Measurements from ENCODE around the gene LPP.

The LPP gene

GRCh38 chr3:188812198-188812597 is 658.2 kb downstream of the LPP start:
- no peaks in the 10 kb centered on the region for H3F3A ChIP-seq (ENCODE audit: control insufficient read depth, insufficient read depth)
- TF ChIP-seq EZH2phosphoT487 (IDR thresholded peaks at IDR 0.05; ENCODE audit: borderline replicate concordance, low read length) (no peak), CTCF (IDR thresholded peaks at IDR 0.05; ENCODE audit: low read depth, low read length, poor library complexity, severe bottlenecking) (no peak)
- no peak overlapping the region for H3K27ac ChIP-seq (ENCODE audit: low read depth, low read length)
- no peak overlapping the region for H3K4me3 ChIP-seq (ENCODE audit: low read length)
- peaks cover 11% of the 10 kb centered on the region; the same call in 1 of the 2 replicates for H3K9me3 ChIP-seq (ENCODE audit: control insufficient read depth, insufficient read depth, low read length)
- no peaks in the 10 kb centered on the region for H4K20me1 ChIP-seq (ENCODE audit: control insufficient read depth, insufficient read depth, low read depth, low read length)
- H3K27me3 ChIP-seq (ENCODE audit: control insufficient read depth, low read length), result no peaks in the 10 kb centered on the region
- H3K36me3 ChIP-seq (ENCODE audit: control insufficient read depth, low read length), result peaks cover 4% of the 10 kb centered on the region; the same call in 1 of the 2 replicates
- no peaks in the 10 kb centered on the region for H3K79me2 ChIP-seq (ENCODE audit: control insufficient read depth, low read length)
- no peaks in the 10 kb centered on the region for H3K4me1 ChIP-seq (ENCODE audit: control insufficient read depth, low read length)
- H3K9me2 ChIP-seq (replicated peaks; ENCODE audit: control insufficient read depth, low read length), result no peaks in the 10 kb centered on the region
- no peak overlapping the region for H3K4me2 ChIP-seq (ENCODE audit: low read length)

GRCh38 chr3:188814581-188814980 is 660.6 kb downstream of the LPP start:
- TF ChIP-seq EZH2phosphoT487 (IDR thresholded peaks at IDR 0.05; ENCODE audit: borderline replicate concordance, low read length) (no peak), CTCF (IDR thresholded peaks at IDR 0.05; ENCODE audit: low read depth, low read length, poor library complexity, severe bottlenecking) (no peak)
- Histone ChIP-seq H3K4me2 (ENCODE audit: low read length) (no peak overlapping the region), H3F3A (ENCODE audit: control insufficient read depth, insufficient read depth) (no peaks in the 10 kb centered on the region), H3K79me2 (ENCODE audit: control insufficient read depth, low read length) (no peaks in the 10 kb centered on the region), H3K4me3 (ENCODE audit: low read length) (no peak overlapping the region), H3K9me3 (ENCODE audit: control insufficient read depth, insufficient read depth, low read length) (no peaks in the 10 kb centered on the region), H3K27me3 (ENCODE audit: control insufficient read depth, low read length) (no peaks in the 10 kb centered on the region), H3K27ac (ENCODE audit: low read depth, low read length) (no peak overlapping the region), H3K9me2 (replicated peaks; ENCODE audit: control insufficient read depth, low read length) (no peaks in the 10 kb centered on the region), H3K36me3 (ENCODE audit: control insufficient read depth, low read length) (no peaks in the 10 kb centered on the region), H4K20me1 (ENCODE audit: control insufficient read depth, insufficient read depth, low read depth, low read length) (no peaks in the 10 kb centered on the region), H3K4me1 (ENCODE audit: control insufficient read depth, low read length) (no peaks in the 10 kb centered on the region)

- Histone ChIP-seq H3K36me3 (ENCODE audit: control insufficient read depth, low read length) (no peaks in the 10 kb centered on the region), H3K4me2 (ENCODE audit: low read length) (no peak overlapping the region), H3K4me1 (ENCODE audit: control insufficient read depth, low read length) (no peaks in the 10 kb centered on the region), H3K27ac (ENCODE audit: low read depth, low read length) (no peak overlapping the region), H3K4me3 (ENCODE audit: low read length) (no peak overlapping the region), H3K9me2 (replicated peaks; ENCODE audit: control insufficient read depth, low read length) (no peaks in the 10 kb centered on the region), H3K27me3 (ENCODE audit: control insufficient read depth, low read length) (no peaks in the 10 kb centered on the region), H3K79me2 (ENCODE audit: control insufficient read depth, low read length) (no peaks in the 10 kb centered on the region), H3K9me3 (ENCODE audit: control insufficient read depth, insufficient read depth, low read length) (no peaks in the 10 kb centered on the region), H4K20me1 (ENCODE audit: control insufficient read depth, insufficient read depth, low read depth, low read length) (no peaks in the 10 kb centered on the region), H3F3A (ENCODE audit: control insufficient read depth, insufficient read depth) (no peaks in the 10 kb centered on the region)
- TF ChIP-seq EZH2phosphoT487 (IDR thresholded peaks at IDR 0.05; ENCODE audit: borderline replicate concordance, low read length), result no peak
- TF ChIP-seq CTCF (IDR thresholded peaks at IDR 0.05; ENCODE audit: low read depth, low read length, poor library complexity, severe bottlenecking), result no peak
Observed at GRCh38 chr3:188817103-188817934, 663.4 kb downstream of the LPP start.
